ENCODE data around the gene SNX30. TPM values are rescaled to one million over a fixed set of nuclear protein-coding genes. Genes with fewer than 3 reads are reported as not detected.

SNX30 gene
- total RNA-seq, 1 experiment from 2014 or later: 6.9 TPM

DNA sequence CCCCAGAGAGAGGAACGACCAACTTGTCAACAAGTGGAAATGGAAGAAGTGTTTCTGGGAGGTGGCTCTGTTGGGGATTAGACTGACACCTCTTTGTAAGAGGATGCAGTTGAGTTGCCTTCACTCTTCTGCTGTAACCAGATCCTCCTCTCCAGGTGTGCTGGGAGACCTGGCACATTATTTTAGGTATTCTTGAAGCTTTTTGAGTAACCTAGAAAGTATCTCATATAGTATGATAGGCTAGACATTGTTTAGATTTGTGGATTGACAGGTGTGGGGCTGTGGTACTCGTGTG is 21.6 kb downstream of the SNX30 start:
- POLR2A ChIA-PET: interaction anchor here (0.6 kb wide), 1 partner anchor 9 kb away, joined by 6 read pairs; no protein-coding TSS in a partner anchor
- DNase-seq (ENCODE audit: low read depth, low spot score): no peak
- intact Hi-C loops (cut with micrococcal nuclease; ENCODE audit: unreplicated experiment): no loop called here
- Histone ChIP-seq H3K4me1 (ENCODE audit: control insufficient read depth, insufficient read depth, low read length) (no peaks in the 10 kb centered on the region), H3K27me3 (ENCODE audit: control insufficient read depth, insufficient read depth, low read length) (no peaks in the 10 kb centered on the region), H3K36me3 (ENCODE audit: control insufficient read depth, insufficient read depth, low read length) (no peaks in the 10 kb centered on the region), H3K4me3 (ENCODE audit: low read depth in 2 of 2, low read length in 2 of 2) (no peak overlapping the region), H3K27ac (ENCODE audit: low read length) (no peak overlapping the region), H3K9me3 (ENCODE audit: control insufficient read depth, insufficient read depth, low read depth, low read length) (no peaks in the 10 kb centered on the region)
- no peak for ATAC-seq
- CTCF ChIA-PET: no interaction called here
- in situ Hi-C loops (cut with HindIII; ENCODE audit: low pct_unique_long_range_greater_than_20kb, low sequenced_read_pairs): no loop called here
- no TSS peak for BruUV-seq (replicated peaks)
- TF ChIP-seq POLR2AphosphoS5 (IDR thresholded peaks at IDR 0.05; ENCODE audit: low read depth, low read length) (no peak), TCF7L2 (IDR thresholded peaks at IDR 0.05; ENCODE audit: low read depth, low read length) (no peak), REST (IDR thresholded peaks at IDR 0.05; ENCODE audit: insufficient read depth in 1 of 2, low read depth in 2 of 2, low read length in 1 of 2) (no peak), SIN3A (IDR thresholded peaks at IDR 0.05; ENCODE audit: borderline replicate concordance, insufficient read depth, low read depth, low read length) (no peak)
- TF ChIP-seq, protein P1, sequence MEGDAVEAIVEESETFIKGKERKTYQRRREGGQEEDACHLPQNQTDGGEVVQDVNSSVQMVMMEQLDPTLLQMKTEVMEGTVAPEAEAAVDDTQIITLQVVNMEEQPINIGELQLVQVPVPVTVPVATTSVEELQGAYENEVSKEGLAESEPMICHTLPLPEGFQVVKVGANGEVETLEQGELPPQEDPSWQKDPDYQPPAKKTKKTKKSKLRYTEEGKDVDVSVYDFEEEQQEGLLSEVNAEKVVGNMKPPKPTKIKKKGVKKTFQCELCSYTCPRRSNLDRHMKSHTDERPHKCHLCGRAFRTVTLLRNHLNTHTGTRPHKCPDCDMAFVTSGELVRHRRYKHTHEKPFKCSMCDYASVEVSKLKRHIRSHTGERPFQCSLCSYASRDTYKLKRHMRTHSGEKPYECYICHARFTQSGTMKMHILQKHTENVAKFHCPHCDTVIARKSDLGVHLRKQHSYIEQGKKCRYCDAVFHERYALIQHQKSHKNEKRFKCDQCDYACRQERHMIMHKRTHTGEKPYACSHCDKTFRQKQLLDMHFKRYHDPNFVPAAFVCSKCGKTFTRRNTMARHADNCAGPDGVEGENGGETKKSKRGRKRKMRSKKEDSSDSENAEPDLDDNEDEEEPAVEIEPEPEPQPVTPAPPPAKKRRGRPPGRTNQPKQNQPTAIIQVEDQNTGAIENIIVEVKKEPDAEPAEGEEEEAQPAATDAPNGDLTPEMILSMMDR (IDR thresholded peaks at IDR 0.05): no peak

- no TSS peak for BruUV-seq (replicated peaks)
- H3K27ac ChIP-seq (ENCODE audit: low read length): no peak overlapping the region
Observed at GRCh38 chr9:112772551-112772950, 22.0 kb downstream of the SNX30 start.

More at GRCh38 chr9:112772551-112772950, 22.0 kb downstream of the SNX30 start:
- Histone ChIP-seq H3K9me3 (ENCODE audit: control insufficient read depth, insufficient read depth, low read depth, low read length) (no peaks in the 10 kb centered on the region), H3K4me1 (ENCODE audit: control insufficient read depth, insufficient read depth, low read length) (no peaks in the 10 kb centered on the region), H3K4me3 (ENCODE audit: low read depth in 2 of 2, low read length in 2 of 2) (no peak overlapping the region), H3K36me3 (ENCODE audit: control insufficient read depth, insufficient read depth, low read length) (no peaks in the 10 kb centered on the region), H3K27me3 (ENCODE audit: control insufficient read depth, insufficient read depth, low read length) (no peaks in the 10 kb centered on the region)
- in situ Hi-C loops (cut with HindIII; ENCODE audit: low pct_unique_long_range_greater_than_20kb, low sequenced_read_pairs) (no loop called here), intact Hi-C loops (cut with micrococcal nuclease; ENCODE audit: unreplicated experiment) (no loop called here)
- POLR2A ChIA-PET: no interaction called here
- CTCF ChIA-PET: no interaction called here
- TF ChIP-seq POLR2AphosphoS5 (IDR thresholded peaks at IDR 0.05; ENCODE audit: low read depth, low read length) (no peak), REST (IDR thresholded peaks at IDR 0.05; ENCODE audit: insufficient read depth in 1 of 2, low read depth in 2 of 2, low read length in 1 of 2) (no peak), TCF7L2 (IDR thresholded peaks at IDR 0.05; ENCODE audit: low read depth, low read length) (no peak), SIN3A (IDR thresholded peaks at IDR 0.05; ENCODE audit: borderline replicate concordance, insufficient read depth, low read depth, low read length) (no peak)
- TF ChIP-seq, protein P1 (IDR thresholded peaks at IDR 0.05): no peak
- ATAC-seq (no peak), DNase-seq (ENCODE audit: low read depth, low spot score) (no peak)

Data from Panc1 (cell line).